GM21723 (cell line): ENCODE measurements around the gene TBC1D22A.

Experiments
- ATAC-seq: cut with Tn5 transposase; IDR thresholded peaks from one replicate; pipeline ENCODE4 v1.9.1; 2021; ENCODE audit warnings: mild to moderate bottlenecking, moderate library complexity; ENCODE audit not compliant: unreplicated experiment

TBC1D22A gene

DNA sequence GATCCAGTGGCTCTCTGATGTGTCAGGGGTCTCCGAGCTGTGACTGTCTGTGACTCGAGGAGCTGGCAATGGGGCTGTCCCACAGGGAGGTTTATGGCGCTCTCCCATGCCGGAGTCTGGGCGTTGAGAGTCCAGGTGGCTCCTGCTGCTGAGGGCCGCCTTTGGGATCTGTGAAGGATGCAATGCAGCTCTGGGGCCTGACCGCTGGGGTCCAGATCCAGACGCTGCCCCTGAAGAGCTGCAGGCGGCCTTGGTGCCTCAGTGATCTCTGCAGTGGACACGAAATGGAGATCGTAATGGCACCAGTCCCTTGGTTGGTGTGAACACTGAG lies 155.3 kb downstream of the TBC1D22A start:
- no peak for ATAC-seq

DNA sequence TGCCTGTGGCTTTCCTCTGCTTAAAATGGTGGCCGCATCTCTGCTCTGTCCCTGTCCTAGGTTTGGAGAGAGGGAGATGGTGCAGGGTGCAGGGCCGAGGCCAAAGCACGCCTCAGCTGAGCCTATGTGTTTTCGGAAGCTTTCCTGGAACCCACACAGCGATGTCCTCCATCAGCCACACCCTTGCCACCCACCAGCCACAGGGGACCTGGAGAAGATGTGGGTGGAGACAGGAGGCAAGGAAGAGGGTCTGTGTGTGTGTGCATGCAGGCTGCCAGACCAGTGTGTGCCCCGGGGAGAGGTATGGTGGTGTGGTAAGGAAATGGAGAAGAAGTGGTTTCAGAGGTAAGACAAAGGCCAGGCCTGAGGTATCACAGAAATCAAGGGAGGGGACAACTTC lies 155.7 kb downstream of the TBC1D22A start:
- no peak for ATAC-seq

DNA sequence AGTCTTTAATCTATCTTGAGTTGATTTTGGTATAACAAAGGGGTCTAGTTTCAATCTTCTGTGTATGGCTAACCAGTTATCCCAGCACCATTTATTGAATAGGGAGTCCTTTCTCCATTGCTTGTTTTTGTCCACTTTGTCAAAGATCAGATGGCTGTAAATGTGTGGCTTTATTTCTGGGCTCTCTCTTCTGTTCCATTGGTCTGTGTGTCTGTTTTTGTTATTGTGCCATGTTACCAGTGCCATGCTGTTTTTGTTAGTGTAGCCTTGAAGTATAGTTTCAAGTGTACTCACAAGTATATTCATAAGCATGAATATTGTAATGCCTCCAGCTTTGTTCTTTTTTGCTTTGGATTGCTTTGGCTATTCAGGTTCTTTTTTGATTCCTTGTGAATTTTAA lies 159.6 kb downstream of the TBC1D22A start:
- ATAC-seq = no peak

DNA sequence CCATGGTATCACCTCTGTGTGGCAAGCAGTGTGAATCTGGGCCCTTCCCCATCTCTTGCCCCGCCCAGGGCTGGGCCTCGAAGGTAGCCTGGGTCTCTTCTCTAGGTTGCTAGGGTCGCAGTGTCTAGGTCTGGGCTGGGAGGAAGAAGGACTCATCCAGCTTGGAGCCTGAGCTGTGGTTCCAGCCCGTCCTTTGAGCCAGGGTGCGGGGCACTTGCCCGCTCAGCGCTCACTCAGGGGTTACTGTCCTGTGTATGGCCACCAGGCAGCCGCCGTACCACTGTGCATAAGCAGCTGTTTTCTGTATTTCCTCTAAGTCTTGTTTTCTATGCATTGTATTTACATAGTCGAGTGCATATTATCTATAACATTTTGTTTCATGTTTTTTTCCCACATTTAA lies 160.9 kb downstream of the TBC1D22A start:
- no peak for ATAC-seq

DNA sequence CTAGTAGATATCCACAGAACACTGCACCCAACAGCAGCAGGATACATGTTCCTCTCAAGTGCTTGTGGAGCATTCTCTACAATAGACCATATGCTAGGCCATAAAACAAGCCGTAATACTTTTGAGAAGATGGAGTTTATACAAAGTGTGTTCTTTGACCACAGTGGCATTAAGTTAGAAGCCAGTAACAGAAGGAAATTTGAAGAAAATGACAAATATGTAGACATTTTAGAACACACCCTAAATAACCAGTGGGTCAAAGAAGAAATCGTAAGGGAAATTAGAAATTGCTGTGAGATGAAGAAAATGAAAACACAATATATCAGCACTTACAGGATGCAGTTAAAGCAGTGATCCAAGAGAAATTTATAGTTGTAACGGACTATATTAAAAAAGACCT lies 163.4 kb downstream of the TBC1D22A start:
- ATAC-seq = no peak

DNA sequence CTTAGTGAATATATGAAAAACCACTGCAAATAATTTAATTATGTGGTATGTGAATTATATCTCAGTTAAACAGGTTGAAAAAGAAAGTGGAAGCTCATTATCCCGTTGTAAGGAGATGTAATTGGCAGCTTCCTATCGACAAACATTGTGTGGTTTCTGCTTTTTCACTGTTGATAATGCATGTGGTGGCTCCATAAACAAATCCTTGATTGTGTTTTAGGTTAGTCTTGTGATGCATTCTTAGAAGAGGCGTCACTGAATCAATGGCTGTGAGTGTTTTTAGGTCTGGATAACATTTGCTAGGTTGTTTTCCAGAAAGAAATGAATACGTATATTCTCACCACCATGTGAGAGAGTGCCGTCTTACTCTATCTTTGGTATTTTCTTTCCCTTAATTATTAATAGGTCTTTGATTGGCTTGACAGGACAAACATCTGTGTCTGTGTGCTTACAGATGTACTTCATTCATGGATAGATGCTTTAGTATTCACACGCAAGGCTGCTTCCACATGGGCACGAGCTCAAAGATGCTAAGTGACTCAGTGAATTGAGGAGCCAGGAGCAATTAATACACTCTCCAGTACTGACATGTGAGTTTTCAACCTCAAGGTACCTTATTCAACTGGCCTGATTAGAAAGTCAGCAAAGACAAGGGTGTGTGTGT lies 166.7 kb downstream of the TBC1D22A start:
- no peak for ATAC-seq

DNA sequence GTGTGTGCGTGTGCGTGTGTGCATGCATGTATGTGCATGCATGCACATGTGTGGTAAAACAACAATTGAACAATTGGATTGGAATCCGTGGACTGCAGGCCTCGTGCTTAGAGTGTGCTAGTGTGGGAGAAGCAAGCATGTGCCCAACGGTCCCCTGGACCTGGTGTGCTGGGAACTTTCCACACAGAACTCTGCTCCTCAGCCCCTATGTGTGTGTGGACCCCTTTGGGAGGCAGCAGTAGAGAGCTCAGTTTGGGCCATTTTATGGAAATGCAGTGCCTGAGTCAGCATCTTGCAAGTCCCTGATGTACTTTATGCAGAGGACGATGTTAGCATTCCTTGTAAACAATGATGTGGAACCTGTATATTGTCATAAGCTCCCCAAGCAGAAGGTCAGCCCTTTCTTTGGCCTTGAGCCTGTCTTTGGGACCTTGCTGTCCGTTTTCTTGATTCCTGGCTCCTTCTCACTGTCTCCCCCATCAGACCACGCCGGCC lies 167.3 kb downstream of the TBC1D22A start:
- no peak for ATAC-seq

DNA sequence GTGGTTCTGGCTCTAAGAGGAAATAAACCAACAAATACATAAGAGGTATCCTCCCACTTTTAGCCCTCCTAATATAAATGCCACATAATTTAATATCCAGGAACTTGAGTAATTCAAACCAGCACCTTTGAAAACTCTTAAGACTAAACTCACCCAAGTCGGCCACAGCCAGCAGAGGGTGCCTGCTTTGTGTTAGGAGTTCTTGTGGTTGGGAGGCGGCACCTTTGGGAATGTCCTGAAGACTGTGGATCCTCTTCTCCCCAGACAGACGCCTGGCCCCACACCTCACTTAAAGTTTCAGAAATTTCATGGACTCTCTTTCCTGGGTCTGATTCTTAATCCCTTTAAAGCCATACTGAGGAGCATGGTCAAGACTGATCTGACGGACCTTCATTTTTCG lies 169.0 kb downstream of the TBC1D22A start:
- no peak for ATAC-seq

DNA sequence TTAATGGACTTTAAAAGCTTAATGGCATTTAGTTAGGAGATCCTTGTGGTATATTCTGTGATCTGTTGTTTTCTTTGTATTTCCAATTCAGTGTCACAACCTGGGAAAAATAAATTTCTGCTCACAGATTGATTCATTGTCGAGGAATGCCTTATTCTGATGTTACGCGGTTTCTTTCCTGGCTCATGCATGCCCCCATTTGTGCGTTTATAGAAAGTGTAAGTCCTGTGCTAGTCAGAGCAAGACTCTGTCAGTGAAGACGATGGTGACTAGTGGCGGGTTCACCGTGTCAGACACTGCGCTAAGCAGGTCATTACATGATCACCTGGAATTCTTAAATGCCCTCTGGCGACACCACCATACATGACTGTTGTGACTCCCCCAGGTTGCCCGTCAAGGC lies 169.4 kb downstream of the TBC1D22A start:
- ATAC-seq = no peak

DNA sequence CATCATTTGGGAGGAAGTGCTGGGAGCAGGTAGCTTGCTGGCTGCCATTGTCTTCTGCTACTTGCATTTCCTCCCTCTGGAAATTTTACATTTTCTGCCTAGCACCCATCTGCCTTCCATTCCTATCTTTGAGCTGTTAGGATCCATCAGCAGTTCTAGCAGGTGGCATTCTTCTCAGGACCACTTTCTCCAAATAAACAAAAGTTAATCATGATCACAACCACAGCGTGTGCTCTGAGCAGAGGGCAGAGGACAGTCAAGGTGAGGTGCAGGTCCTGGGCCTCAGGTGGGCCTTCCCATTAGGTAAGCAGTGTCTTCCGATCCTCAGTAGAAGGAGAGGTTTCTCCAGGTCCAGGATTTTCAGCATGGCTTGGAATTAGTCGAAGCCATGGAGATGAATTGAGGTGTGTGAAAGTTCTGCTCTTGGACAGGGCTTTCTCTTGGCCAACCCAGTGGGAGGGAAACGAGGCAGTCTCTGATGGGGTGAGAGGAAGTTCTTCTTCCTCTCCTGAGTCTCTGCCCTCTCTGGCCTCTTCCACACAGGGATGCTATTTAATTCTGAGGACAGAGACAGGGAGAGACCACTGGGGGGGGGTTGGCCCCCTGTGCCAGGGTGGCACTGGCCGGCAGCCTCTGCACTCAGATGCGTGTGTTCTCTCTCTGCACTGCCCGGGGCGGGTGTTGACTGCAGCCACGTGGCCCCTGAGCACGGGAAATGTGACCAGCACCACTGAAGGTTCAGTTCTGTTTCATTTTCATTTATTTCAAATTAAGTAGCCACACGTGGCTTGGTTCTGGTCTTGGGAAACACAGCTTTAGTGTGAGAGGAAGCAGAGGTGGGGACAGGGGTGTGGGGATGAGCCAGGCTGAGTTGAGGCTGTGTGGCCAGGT lies 170.8 kb downstream of the TBC1D22A start:
- no peak for ATAC-seq

DNA sequence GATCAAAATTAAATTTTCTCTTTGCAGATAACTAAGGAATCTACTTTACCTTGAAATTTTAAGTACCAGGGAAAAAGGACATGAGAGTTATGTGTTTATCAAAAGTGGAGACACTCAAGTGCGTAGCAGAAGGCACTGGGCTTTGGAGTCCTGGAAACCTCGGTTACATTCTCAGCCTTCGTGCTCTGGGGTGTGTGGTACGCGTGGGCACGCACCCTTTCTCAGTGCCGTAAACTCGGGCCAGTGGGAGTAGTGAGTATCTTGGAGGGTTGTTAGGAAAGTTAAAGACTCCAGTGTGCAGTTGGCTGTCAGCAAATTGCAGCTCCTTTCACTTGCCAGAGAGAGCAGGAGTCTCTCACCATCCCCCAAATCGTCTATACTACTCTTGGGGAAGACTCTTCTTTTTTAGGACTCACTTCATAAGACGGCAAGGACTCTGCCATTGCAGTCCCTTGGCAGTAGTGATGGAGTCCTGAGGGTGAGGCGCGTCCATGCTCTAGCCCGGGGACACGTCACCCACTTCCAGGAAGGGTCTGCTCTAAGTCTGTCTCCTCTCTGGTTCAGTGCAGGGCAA lies 171.8 kb downstream of the TBC1D22A start:
- no peak for ATAC-seq

DNA sequence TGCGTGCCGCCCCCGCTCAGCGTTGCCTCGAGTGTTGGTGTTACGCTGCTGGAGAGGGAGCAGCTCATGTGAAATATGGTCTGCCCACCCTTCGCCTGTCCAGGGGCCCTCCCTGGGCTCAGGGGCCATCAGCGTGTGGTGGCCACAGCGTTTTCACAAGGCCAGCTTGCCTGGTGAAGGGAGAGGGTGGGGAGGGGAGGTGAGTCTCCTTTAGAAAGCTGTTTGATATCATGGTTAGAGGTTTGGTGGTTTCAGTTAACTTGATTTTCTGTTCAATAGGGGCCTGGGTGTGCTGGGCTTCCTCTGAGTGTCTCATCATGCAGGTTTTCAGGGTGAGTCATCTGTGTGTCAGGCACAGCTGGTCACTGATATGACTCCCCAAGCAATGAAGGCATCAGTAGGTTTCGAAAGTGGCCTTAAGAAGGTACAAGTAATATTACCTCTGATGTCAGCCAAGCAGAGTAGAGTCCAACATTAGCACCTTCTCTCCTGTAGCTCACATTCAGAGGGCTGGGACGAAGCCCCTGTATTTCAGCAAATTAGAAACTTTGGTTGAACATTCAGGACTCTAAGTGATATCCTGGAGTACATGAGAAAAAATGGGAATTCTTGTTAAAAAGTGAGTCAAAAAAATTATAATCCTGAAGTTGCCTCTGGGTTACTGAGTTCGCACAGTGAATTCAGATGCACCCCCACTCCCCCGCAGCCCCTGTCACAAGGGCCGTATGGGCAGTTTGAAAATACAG lies 172.5 kb downstream of the TBC1D22A start:
- no peak for ATAC-seq

DNA sequence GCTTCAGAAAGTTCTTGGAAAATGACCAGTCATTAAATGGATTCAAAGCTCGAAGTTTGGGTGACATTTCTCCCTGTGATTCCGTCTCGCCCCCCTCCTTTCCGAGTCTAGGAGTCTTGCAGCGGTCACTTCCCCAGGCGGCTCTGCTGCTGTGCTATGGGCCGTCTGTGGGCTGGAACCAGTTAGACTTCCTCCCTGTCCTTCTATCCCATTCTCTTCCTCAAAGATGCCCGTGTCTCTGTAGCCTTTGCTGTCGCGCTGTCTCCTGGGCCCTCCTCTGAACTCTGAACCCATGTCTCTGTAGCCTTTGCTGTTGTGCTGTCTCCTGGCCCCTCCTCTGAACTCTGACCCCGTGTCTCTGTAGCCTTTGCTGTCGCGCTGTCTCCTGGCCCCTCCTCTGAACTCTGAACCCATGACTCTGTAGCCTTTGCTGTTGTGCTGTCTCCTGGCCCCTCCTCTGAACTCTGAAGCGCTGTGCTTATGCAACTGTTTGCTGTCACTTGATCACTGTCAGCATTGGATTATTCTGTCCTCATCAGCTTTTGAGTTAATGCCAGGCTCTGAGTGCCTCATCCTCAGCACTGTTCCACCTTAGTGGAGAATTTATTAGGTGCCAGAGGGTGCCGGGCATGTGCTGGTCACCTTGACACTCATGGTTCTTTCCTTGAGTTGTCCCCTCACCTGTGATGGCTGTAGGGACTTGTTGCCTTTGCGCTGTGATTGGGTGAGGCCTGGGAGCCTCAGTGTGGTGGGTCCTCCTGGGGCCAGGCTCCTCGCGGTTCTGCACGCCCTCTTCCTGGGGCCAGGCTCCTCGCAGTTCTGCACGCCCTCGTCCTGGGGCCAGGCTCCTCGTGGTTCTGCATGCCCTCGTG lies 173.3 kb downstream of the TBC1D22A start:
- ATAC-seq = no peak

DNA sequence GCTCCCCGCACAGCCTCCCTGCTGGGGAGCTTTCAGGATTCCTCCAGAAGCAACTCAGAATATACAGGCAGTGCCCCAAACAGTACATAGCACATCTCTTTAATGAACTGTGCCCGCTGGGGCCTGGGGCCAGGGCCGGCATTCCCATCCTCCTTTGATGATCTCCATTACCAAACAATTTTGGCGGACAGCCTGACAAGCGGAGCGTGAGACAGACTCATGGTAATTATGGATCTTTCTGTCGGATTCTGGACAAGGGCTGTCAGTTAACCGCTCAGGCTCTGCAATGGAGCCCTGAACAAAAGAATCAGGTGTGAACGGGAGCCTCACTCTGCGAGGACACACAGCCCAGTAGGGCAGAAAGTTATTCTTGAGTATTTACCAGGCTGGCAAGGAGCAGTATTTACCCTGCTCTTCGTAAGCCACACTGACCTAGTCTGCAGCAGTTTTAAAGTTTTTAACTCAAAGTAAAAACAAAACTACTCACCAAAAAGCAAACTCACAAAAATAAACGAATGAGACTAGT lies 174.0 kb downstream of the TBC1D22A start:
- no peak for ATAC-seq

DNA sequence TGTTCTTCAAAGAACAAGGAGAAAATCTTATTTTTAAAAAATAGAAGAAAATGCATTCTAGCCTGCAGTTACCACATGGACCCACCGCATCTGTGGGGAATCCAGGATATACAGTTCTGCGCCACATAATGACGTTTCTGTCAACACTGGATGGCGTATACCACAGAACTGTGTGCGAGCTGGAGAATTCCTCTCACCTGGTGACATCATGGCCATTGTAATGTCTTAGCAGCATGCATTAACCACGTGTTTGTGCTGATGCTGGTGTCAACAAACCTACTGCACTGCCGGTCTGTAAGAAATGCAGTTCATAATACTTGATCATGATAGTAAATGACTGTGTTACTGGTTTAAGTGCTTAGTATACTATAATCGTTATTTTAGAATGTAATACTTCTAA lies 174.7 kb downstream of the TBC1D22A start:
- ATAC-seq = no peak

DNA sequence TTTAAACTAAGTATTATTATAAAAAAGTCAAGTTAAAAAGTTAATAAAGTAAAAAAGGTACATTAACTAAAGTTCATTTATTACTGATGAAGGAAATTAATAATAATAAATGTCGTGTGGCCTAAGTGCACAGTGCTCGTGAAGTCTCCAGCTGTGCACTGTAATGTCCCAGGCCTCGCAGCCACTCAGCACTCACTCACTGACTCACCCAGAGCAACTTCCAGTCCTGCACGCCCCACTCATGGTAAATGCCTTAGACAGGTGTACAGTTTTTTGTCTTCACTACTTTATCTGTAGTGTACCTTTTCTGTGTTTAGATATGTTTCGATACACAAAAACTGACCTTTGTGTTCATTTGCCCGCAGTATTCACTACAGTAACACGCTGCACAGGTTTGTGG lies 175.5 kb downstream of the TBC1D22A start:
- no peak for ATAC-seq

DNA sequence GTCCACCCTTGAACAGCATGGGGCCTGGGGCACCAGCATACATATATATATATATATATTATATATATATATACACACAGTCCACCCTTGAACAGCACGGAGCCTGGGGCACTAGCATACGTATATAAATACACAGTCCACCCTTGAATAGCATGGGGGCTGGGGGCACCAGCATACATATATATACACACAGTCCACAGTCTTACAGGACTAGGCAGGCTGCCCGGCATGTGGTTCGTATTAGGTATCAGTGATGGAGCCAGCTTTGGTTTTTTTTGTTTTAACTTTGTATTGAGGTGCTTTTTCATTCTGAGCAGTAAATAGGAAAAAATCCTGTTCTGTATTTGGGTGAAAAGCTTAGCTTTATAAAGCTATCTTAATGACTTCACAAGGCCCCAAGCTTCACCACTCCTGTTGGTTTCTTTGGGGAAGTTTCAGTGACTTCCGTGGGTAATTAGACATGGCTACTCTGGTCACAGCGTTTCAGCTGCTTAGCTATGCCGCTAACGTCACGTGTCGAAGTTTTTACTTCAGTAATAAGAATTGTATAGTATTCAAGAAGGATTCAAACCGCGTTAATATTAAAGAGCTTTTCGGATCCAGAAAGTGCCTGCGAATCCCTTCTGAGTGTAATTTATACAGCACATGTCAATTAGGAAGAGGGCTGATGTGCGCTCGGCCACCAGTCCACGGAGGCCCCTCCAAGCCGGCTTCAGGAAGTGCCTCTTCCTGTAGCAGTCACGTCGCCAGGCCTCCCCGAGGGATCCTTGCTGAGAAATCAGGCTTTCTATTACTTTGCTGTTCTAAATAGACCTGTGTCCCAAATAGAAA lies 179.7 kb downstream of the TBC1D22A start:
- no peak for ATAC-seq

DNA sequence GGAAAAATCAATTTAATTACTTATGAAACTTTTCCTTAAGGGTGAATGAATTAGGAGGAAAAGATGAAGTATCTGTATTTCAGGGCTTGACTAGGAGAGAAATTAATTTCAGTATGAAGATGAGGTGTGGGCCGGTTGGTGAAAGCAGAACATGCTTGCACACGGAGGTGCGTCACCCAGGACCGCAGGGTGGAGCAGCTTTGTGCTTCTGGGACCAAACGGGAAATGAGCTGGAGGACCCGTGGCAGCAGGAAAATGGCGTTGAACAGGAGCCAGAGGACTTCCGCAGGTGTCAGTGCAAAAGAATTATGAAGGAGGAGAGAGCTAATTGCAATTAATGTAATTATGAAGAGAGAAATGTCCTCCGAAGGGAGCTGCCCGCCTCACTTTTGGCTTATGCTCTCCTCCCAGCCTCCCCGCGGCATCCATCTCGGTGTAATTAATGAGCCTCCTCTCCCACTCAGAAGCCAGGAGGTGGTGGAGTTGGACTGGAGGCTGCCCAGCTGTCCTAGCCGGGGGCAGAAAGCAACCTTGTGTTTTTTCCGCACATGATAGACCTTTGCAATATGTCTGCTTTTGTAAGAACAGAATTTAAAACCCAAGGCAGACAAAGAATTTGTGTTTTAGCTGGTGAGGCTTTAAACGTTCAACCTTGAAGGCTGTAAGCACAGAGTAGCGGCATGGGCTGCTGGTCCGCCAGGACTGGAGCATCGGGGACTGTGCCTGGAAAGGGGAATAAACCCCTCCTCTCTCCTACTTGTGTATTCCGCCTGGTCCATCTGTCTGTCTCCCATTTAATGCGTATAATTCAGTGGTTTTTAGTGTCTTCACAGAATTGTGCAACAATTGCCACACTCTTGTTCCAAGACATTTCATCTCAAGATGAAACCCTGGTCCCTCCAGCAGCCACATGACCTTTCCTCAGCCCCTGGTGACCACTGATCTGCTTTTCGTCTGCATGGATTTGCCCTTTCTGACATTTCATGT lies 180.6 kb downstream of the TBC1D22A start:
- no peak for ATAC-seq
